Astrocyte of the cerebellum (primary cell): ENCODE measurements around the gene PICALM.

Source experiments
- DNase-seq: peaks from one replicate; pipeline ENCODE4 v3.0.0-alpha.2; 2011; ENCODE audit warnings: low read depth
- H3K4me3 ChIP-seq: 2 replicates; pipeline ENCODE4 v1.5.1; 2011; ENCODE audit warnings: mild to moderate bottlenecking, low read depth, low read length, moderate library complexity
- CTCF ChIP-seq: IDR thresholded peaks from 2 replicates; pipeline ENCODE4 v1.5.1; 2012; ENCODE audit warnings: low read length, low read depth, moderate library complexity, mild to moderate bottlenecking; ENCODE audit errors: missing control alignments
- in situ Hi-C: cut with HindIII; loops from 2 replicates; pipeline ENCODE4 v1.10.0; 2017; ENCODE audit warnings: low sequenced_read_pairs

PICALM gene

GRCh38 chr11:86087256-86087655 lies 18.4 kb upstream of the PICALM start:
- TF ChIP-seq CTCF, result no peak
- in situ Hi-C loops, result no loop called here
- no peak for DNase-seq
- no peak overlapping the region for H3K4me3 ChIP-seq

- in situ Hi-C loops, result no loop called here
- TF ChIP-seq CTCF, result no peak
- no peak for DNase-seq
- no peak overlapping the region for H3K4me3 ChIP-seq
Observed at GRCh38 chr11:86081455-86081854, 12.6 kb upstream of the PICALM start.

GRCh38 chr11:86079421-86079820 lies 10.5 kb upstream of the PICALM start:
- no peak overlapping the region for H3K4me3 ChIP-seq
- in situ Hi-C loops, result no loop called here
- DNase-seq, result no peak
- TF ChIP-seq CTCF, result no peak

- DNase-seq, result no peak
- in situ Hi-C loops, result no loop called here
- H3K4me3 ChIP-seq, result no peak overlapping the region
- TF ChIP-seq CTCF, result no peak
Observed at GRCh38 chr11:86073948-86074347, 5.1 kb upstream of the PICALM start.

GRCh38 chr11:86072211-86072610 lies 3.3 kb upstream of the PICALM start:
- in situ Hi-C loops, result no loop called here
- no peak overlapping the region for H3K4me3 ChIP-seq
- TF ChIP-seq CTCF, result no peak
- DNase-seq, result no peak

GRCh38 chr11:86070142-86071056 lies 1.5 kb upstream of the PICALM start:
- in situ Hi-C loops, result no loop called here
- TF ChIP-seq CTCF, result no peak
- no peak overlapping the region for H3K4me3 ChIP-seq
- no peak for DNase-seq
